Kidney epithelial cell (primary cell): ENCODE measurements around the gene ZNF423. TPM values are rescaled to one million over a fixed set of nuclear protein-coding genes. Genes with fewer than 3 reads are reported as not detected.

Source experiments
- DNase-seq: peaks from one replicate; pipeline ENCODE4 v3.0.0-alpha.2; 2010; ENCODE audit warnings: low read depth
- H3K27me3 ChIP-seq: 2 replicates; pipeline ENCODE4 v1.6.0; 2011; ENCODE audit warnings: low read length; ENCODE audit not compliant: control insufficient read depth, insufficient read depth
- H3K36me3 ChIP-seq: 2 replicates; pipeline ENCODE4 v1.5.1; 2011; ENCODE audit warnings: low read length; ENCODE audit not compliant: control insufficient read depth, insufficient read depth
- H3K4me3 ChIP-seq: 2 replicates; pipeline ENCODE4 v1.5.1; 2011; ENCODE audit warnings: low read depth, mild to moderate bottlenecking, control low read depth, low read length
- total RNA-seq: library from RNA; depleted of rRNA; stranded (reverse); fragments of >200 nt; gene quantifications from 2 replicates; pipeline ENCODE4 v1.2.3, GENCODE V29; 2015
- TF ChIP-seq, protein P1 (sequence below): IDR thresholded peaks from 2 replicates; pipeline ENCODE4 v1.5.1; 2011; ENCODE audit warnings: mild to moderate bottlenecking, moderate library complexity, low read length, control low read depth, inconsistent platforms; ENCODE audit not compliant: insufficient read depth, poor library complexity, severe bottlenecking

Gene ZNF423
- total RNA-seq, 1 donor from 2014 or later = 3.6 TPM

DNA sequence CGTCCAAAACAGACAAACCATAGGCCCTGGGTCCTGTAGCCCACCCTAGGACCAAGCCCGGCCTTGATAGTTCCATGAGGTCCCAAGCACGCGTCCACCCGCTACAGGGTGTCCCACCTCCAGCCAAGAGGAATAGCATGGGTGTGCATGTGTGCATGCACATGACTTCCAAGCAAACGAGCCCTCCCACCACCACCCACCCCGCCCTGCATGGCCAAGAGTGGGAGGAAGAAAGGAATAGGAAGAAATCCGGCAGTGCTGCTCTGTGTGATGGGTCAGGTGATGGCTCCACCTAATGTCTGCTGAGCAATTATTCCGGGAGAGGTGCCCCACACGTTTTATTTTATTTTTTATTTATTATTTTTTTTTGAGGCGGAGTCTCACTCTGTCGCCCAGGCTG lies 184.6 kb downstream of the ZNF423 start:
- DNase-seq = no peak
- H3K36me3 ChIP-seq = no peaks in the 10 kb centered on the region
- no peak overlapping the region for H3K4me3 ChIP-seq
- no peaks in the 10 kb centered on the region for H3K27me3 ChIP-seq
- TF ChIP-seq, protein P1, sequence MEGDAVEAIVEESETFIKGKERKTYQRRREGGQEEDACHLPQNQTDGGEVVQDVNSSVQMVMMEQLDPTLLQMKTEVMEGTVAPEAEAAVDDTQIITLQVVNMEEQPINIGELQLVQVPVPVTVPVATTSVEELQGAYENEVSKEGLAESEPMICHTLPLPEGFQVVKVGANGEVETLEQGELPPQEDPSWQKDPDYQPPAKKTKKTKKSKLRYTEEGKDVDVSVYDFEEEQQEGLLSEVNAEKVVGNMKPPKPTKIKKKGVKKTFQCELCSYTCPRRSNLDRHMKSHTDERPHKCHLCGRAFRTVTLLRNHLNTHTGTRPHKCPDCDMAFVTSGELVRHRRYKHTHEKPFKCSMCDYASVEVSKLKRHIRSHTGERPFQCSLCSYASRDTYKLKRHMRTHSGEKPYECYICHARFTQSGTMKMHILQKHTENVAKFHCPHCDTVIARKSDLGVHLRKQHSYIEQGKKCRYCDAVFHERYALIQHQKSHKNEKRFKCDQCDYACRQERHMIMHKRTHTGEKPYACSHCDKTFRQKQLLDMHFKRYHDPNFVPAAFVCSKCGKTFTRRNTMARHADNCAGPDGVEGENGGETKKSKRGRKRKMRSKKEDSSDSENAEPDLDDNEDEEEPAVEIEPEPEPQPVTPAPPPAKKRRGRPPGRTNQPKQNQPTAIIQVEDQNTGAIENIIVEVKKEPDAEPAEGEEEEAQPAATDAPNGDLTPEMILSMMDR = no peak

DNA sequence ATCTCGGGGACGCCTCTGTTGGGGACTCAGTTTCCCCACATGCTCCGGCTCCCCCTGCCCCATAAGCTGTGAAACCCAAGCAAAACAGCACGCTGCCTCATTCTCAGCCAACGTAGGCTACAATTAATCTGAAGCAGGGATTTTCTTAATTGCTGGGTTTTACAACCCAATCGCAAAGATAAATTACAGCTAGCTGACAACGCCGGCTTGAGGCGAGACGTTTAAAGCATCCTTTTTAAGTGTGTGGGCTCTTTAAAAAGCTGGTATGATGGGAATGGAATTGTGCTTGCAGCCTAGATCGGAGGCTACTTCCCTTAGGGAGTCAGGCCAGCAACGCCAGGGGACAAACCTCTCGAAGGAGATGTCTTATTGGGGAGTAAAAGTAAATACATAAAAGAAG lies 185.3 kb downstream of the ZNF423 start:
- TF ChIP-seq, protein P1 = no peak
- Histone ChIP-seq H3K27me3 (no peaks in the 10 kb centered on the region), H3K4me3 (no peak overlapping the region), H3K36me3 (no peaks in the 10 kb centered on the region)
- no peak for DNase-seq

DNA sequence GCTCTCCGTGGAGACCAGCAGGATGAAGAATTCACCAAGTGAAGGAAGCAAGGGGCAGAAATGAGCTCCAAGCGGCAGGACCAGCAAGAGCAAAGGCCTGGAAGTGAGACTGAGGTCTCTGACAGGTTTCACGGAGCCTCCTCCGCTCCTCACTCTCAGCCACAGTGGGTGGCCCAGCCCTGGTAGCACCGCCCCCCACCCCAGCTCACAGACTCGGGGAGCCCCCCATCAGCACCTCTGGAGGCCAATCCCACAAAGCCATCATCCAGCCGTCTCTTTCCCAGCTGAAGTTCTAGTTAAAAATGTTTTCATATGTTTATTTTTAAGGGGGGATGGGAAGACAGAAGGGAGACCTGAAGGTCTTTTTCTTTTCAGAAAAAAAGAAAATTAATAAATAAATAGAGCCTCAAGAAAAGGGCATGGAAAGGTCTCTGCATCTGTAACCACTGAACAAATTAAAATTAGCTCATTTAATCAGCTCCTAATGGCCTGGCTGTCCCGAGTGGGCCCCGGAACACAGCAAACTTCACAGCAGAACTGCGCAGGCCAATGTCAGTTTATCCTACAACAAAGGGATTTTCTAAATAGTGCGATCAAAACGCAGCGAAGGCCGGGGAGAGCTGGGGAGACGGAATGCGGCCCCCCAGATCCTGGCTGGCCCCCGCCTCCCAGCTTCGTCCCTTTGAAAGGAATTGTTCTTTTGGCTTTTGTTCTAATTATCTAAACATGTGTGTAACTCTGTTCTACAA lies 190.3 kb downstream of the ZNF423 start:
- no peaks in the 10 kb centered on the region for H3K36me3 ChIP-seq
- no peak for DNase-seq
- H3K27me3 ChIP-seq = no peaks in the 10 kb centered on the region
- no peak overlapping the region for H3K4me3 ChIP-seq
- TF ChIP-seq, protein P1 = no peak

DNA sequence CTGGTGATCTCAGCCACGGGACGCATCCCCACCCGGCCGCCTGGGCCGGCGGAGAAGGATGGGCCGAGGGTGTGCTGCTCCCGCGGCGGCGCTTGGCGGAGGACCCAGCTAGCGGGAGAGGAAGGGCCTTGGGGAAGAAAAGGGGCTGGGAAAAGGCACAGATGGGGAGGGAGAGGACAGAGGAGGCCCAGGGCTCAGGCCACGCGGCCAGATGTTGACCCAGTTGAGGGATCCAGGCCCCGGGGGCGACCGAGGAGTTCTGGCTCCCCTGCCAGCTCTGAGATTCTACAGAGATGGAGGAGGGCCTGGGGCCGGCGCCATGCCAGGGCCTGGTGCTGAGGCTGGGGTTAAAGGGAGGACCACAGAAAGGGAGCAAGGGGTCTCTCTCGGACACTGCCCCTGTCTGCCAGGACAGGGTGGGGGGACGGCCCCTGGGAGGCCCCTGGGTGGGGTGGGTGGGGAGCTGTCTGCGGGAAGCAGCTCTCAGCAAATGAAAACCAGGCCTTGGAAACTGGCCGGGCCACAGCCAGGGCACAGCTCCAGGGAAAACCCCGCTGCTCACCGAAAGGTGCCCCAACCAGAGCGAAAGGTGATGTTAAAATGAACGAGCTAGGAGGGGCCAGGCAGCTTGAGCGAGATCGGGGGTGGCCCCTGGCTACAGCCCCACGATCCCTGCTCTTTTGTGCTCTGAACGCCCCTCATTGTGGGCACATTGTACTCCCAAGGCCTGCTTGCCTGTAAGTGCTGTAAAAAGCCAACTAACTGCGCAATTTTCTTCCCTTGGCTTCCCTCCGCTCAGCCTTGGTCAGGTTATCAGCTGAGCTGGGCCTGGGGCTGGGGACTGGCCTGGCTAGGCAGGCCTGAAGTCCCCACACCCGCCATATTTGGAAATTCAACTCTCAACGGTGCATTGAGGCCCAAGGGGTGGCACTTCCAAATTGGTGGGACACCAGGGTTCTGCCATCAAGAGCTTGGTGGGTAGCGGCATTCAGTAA lies 191.4 kb downstream of the ZNF423 start:
- TF ChIP-seq, protein P1 = no peak
- Histone ChIP-seq H3K36me3 (no peaks in the 10 kb centered on the region), H3K4me3 (no peak overlapping the region), H3K27me3 (no peaks in the 10 kb centered on the region)
- DNase-seq = no peak

DNA sequence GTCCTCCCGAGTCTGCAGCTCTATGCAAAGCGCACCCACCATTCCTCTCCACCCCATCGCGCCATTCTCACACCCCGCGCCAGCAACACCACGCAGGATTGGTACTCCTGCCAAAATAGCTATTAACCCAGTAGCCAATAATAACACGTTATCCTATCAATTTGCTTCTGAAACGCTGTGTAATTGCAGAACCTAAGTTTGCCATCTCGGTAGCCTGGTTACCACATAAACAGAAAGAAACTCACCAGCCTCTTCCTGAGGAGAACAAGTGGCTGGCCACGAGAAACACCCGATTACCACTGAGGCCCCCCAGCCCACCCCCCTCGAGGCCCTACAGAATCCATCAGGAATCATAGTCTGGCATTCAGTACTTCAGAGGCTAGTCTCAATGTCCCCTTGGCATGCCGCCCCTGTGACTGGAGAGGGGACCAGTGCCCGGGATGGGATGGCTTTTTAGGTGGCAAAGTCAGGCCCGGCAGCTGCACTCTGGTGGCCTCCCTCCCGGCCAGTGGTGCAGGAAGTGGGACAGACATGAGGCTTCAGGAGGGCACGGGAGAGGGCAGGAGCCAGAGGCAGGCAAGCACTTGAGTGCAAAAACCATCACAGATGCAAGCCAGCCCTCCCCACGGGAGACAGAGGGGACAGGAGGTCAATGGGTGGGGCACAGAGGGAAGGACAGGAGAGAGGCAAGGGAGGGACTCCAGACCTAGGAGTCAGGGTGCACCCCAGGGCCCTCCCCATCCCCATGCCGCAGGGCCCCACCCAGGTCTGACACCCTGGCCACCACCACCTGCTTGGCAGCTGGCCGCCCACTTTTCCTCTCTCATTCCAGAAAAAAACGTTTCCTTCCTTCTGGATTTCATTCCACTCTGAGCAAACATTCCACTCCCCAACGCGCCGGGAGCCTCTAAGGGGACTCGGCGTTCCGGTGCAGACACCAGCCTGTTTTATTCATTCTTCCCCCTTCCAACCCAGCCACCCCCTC lies 192.5 kb downstream of the ZNF423 start:
- Histone ChIP-seq H3K4me3 (no peak overlapping the region), H3K27me3 (no peaks in the 10 kb centered on the region), H3K36me3 (no peaks in the 10 kb centered on the region)
- TF ChIP-seq, protein P1 = no peak
- DNase-seq = no peak
